Neuron (in vitro differentiated cells): ENCODE results near the gene STYXL1.

Source experiments
- H2AFZ ChIP-seq: one replicate; pipeline ENCODE4 v1.6.1; 2013; ENCODE audit warnings: low read depth, mild to moderate bottlenecking, inconsistent platforms, low read length, moderate library complexity
- H3K27me3 ChIP-seq: one replicate; pipeline ENCODE4 v1.6.1; 2013; ENCODE audit warnings: low read length; ENCODE audit not compliant: insufficient read depth
- H3K36me3 ChIP-seq: one replicate; pipeline ENCODE4 v1.6.1; 2013; ENCODE audit warnings: low read length; ENCODE audit not compliant: insufficient read depth
- H3K4me1 ChIP-seq: one replicate; pipeline ENCODE4 v1.6.1; 2013; ENCODE audit warnings: low read length; ENCODE audit not compliant: insufficient read depth
- H3K4me3 ChIP-seq: 2 replicates; pipeline ENCODE4 v1.5.1; 2013; ENCODE audit warnings: mild to moderate bottlenecking, low read length, moderate library complexity
- H3K9me3 ChIP-seq: one replicate; pipeline ENCODE4 v1.6.1; 2013; ENCODE audit warnings: low read length

The STYXL1 gene

DNA sequence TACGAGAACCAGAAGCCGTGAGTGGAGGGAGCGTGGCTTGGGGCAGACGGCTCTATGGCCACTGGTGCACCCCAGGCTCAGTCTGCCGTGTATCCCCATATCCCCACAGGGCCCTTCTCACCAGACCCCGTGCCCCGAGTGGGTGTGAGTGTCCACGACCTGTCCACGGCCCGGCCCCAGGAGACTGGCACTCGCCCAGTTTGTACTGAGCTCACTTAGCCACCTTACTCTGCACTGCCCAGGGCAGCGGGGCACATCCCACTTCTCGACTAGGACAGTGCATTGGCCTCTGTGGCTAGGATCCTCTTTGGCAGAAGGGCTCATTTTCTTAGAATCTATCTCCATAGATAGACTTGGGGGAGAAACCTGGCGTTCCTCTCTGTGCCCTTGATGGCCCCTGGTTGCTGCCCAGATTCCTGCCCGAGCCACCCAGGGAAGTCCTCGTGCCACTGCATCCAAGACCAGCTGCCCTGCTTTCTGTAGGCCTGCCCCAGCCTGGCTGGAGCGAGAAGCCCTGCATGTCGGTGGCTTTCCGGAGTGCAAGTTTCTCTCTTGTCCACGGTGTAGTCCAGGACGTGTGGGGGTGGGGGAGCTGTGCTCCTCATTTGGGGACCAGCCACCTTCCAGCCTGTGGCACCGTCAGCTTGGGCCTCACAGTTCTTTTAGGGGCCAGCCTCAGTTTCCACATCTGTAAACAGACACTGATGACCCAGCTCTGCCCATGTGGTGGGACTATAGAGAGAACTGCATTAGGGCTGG lies 65.3 kb downstream of the STYXL1 start:
- H3K36me3 ChIP-seq = peaks cover 68% of the 10 kb centered on the region
- no peaks in the 10 kb centered on the region for H3K4me1 ChIP-seq

DNA sequence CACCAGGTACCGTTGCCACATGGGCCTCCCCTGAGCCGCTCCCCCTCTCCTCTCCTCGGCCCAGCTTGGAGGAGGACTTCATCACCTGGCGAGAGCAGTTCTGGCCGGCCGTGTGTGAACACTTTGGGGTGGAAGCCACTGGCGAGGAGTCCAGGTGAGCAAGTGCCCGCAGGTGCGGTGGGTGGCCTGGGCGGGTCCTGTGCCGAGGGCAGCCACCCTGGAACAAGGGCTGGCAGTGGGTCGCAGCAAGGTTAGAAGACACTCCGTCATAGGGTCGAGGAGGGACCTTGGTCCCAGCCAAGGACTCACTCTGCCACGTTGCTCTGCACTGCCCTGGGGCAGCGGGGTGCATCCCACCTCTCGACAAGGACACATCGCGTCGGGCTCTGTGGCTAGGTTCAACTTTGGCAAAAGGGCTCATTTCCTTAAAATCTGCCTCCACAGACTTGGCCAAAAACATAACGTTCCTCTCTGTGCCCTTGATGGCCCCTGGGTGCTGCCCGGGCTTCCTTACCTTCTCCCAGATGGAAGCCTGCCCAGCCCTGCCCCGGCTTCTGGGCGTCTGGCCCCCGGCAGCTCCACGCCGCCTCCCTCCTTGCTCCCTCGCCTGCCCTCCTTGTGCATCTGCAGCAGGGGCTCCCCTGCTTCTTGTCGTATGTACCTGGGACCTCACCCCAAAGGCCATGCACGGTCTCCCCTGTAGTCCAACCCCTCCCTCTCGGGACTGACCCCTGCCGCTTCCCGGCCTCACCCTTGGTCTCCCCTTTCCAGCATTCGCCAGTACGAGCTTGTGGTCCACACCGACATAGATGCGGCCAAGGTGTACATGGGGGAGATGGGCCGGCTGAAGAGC lies 66.1 kb downstream of the STYXL1 start:
- no peaks in the 10 kb centered on the region for H3K27me3 ChIP-seq
- H3K9me3 ChIP-seq = no peaks in the 10 kb centered on the region
- no peak overlapping the region for H3K4me3 ChIP-seq
- no peaks in the 10 kb centered on the region for H3K4me1 ChIP-seq
- H2AFZ ChIP-seq = no peak overlapping the region
- peaks cover 60% of the 10 kb centered on the region for H3K36me3 ChIP-seq

More for the DNA sequence above, 65.3 kb downstream of the STYXL1 start:
- Histone ChIP-seq H3K9me3 (no peaks in the 10 kb centered on the region), H3K4me3 (no peak overlapping the region), H2AFZ (no peak overlapping the region), H3K27me3 (no peaks in the 10 kb centered on the region)

DNA sequence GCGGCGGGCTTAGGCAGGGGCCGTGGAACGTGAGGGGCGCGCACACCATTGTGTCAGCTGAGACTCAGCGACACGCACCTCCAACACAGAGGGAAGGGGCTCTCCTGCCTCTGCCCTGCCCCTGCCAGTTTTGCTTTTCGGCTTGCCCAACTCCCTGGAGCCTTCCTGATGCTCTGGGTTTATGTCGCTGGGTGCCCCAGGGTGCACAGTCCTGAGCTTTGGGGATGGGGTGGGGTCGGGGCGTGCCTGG lies 66.7 kb downstream of the STYXL1 start:
- peaks cover 55% of the 10 kb centered on the region for H3K36me3 ChIP-seq
- no peak overlapping the region for H3K4me3 ChIP-seq
- H2AFZ ChIP-seq = no peak overlapping the region
- no peaks in the 10 kb centered on the region for H3K4me1 ChIP-seq
- no peaks in the 10 kb centered on the region for H3K9me3 ChIP-seq
- H3K27me3 ChIP-seq = no peaks in the 10 kb centered on the region

DNA sequence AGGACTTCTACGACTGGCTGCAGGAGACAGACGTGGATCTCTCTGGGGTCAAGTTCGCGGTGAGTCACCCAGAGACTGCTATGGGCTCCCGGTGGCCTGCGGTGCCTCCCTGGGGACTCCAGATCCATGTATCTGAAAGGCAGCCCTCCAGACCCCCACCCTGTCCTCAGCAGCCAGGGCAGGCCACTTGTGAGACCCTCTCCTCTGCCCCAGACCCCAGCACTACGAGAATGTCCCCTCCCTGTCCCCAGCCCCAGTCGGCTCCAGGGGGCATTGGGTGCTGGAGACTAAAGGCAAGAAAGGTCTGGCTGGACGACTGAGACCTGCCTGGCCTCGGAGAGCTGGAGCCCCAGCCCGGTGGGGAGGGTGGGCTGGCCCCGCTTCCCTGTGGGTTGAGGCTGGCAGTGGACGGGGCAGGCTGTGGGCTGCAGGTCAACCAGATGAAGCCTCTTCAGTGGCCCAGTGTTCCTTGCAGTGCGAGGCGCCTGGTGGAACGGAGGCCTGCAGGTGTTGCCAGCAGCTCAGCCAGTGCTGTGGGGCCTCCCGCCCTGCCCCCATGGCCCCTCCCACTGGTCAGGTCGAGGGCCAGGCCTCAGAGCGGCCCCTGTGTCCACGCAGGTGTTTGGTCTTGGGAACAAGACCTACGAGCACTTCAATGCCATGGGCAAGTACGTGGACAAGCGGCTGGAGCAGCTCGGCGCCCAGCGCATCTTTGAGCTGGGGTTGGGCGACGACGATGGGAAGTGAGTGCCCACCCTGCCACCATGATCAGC lies 67.2 kb downstream of the STYXL1 start:
- H3K36me3 ChIP-seq = peaks cover 50% of the 10 kb centered on the region
- no peak overlapping the region for H2AFZ ChIP-seq
- H3K4me3 ChIP-seq = no peak overlapping the region
- no peaks in the 10 kb centered on the region for H3K4me1 ChIP-seq
- no peaks in the 10 kb centered on the region for H3K27me3 ChIP-seq
- H3K9me3 ChIP-seq = no peaks in the 10 kb centered on the region

DNA sequence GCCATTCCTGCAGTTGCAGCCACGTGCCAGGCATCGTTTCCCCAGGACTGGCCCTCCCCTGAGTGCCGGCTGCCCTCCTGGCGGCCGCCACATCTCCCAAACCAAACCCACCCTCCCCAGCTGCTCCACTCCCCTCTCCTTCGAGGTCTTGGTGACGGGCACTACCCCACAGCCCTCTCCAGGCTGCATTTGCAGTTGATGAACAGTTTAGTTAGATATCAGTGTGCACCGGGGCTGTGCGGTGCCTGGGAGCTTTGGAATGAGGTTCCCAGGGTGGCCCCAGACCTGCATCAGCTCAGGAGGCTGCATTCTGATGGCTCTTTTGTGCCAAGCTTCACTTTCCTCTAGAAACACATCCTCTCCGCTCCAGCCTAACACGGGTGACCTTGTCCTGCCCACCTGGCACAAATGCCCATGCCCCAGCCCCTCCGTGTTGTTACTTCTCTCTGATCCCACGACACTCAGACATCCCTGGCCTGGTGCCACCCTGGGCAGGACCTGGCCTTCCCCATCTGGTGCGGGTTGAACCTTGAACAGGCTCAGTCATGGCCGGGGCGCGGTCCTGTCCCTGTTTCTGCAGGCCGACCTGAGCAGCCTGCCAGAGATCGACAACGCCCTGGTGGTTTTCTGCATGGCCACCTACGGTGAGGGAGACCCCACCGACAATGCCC lies 67.9 kb downstream of the STYXL1 start:
- no peaks in the 10 kb centered on the region for H3K27me3 ChIP-seq
- H3K9me3 ChIP-seq = no peaks in the 10 kb centered on the region
- peaks cover 44% of the 10 kb centered on the region for H3K36me3 ChIP-seq
- no peak overlapping the region for H3K4me3 ChIP-seq
- H2AFZ ChIP-seq = no peak overlapping the region
- H3K4me1 ChIP-seq = no peaks in the 10 kb centered on the region

DNA sequence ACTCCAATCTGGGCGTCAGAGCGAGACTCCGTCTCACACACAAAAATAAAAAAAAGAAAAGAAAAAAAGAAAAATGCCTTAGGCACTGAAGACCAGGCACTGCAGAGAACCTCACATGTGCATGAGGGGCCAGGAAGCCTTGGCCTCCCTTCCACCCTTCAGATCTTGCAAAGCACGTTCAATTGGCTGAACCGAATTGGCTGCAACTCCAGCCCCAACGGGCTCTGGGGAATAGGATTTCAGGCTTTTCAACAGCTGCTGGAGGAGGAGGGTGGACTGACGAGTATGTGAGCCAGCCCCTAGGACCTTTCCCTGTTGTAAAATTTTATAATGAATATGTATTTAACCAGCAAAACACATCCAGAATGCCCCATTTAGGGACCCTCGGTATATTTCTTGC lies 70.1 kb downstream of the STYXL1 start:
- Histone ChIP-seq H3K4me3 (no peak overlapping the region), H3K4me1 (no peaks in the 10 kb centered on the region), H3K36me3 (peaks cover 32% of the 10 kb centered on the region), H3K9me3 (no peaks in the 10 kb centered on the region), H3K27me3 (no peaks in the 10 kb centered on the region), H2AFZ (no peak overlapping the region)

DNA sequence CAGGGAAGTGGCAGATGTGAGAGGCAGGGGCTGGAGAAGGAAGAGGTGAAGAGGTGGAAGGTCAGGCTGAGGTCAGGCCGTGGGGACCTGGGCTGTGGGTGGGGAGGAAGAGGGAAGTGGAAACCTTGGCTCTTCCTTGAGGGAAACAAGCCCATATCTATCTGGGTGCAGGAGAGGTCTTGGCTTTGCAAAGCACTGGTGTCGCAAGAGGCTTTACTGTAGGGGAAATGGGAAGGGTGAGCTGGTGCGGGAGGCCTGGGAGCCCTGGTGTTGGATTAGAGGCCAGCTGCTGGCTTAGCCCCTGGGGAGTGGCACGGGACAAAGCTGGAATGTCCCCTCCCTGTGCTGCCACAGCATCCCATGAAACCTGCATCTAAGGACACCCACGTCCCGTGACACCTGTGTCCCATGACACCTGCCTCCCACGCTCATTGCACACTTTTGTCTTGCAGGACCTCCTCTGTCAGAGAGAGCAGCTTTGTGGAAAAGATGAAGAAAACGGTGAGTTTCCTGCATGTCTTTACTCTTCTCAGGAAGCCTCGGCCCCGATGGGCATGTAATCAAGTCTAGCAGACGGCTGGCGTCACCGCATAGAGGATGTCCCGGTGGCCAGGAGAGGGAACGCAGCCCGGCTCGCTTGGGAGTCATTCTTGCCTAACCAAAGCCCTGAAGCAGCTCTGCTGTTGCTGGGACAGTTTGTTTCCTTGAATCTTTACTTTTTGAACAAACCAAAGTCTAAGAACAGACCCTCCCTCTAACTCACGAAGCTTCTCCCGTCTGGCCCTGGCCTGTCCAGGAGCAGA lies 75.6 kb downstream of the STYXL1 start:
- H3K27me3 ChIP-seq = no peaks in the 10 kb centered on the region
- H3K4me1 ChIP-seq = peaks cover 18% of the 10 kb centered on the region
- H3K9me3 ChIP-seq = no peaks in the 10 kb centered on the region
- peaks cover 2% of the 10 kb centered on the region for H3K36me3 ChIP-seq
- H2AFZ ChIP-seq = no peak overlapping the region
- H3K4me3 ChIP-seq = no peak overlapping the region

DNA sequence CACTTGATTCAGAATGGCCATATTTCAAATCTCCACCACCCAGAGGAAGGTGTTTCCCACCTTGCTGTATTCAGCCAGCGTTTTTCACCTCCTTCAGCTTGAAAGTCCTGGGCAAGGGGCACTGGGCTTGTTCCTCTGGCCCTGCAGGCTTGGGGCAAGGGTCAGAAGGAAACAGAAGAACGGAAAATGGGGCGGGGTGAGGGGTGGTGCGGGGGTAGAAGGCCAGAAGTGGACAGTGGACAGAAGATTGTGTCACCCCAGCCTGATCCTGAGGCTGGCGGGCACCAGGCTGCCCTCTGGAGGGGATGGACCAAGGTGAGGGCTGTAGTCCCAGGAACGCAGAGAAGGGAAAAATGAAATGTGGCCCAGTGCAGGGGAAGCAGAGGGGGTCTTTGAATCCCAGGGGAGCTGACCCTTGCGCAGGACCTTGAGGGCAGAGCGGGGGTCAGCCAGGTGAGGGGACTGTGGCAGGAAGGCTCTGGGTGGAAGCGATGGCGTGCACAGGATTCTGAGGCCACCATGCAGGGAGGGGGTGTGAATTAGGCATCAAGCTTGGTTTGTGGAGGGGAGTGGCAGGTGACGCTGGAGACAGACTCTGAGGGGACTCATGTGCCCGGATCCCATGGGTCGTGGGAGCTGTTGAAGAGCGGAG lies 76.4 kb downstream of the STYXL1 start:
- Histone ChIP-seq H3K9me3 (no peaks in the 10 kb centered on the region), H3K27me3 (no peaks in the 10 kb centered on the region), H3K36me3 (peaks cover 2% of the 10 kb centered on the region), H3K4me3 (no peak overlapping the region), H3K4me1 (peaks cover 25% of the 10 kb centered on the region), H2AFZ (no peak overlapping the region)

DNA sequence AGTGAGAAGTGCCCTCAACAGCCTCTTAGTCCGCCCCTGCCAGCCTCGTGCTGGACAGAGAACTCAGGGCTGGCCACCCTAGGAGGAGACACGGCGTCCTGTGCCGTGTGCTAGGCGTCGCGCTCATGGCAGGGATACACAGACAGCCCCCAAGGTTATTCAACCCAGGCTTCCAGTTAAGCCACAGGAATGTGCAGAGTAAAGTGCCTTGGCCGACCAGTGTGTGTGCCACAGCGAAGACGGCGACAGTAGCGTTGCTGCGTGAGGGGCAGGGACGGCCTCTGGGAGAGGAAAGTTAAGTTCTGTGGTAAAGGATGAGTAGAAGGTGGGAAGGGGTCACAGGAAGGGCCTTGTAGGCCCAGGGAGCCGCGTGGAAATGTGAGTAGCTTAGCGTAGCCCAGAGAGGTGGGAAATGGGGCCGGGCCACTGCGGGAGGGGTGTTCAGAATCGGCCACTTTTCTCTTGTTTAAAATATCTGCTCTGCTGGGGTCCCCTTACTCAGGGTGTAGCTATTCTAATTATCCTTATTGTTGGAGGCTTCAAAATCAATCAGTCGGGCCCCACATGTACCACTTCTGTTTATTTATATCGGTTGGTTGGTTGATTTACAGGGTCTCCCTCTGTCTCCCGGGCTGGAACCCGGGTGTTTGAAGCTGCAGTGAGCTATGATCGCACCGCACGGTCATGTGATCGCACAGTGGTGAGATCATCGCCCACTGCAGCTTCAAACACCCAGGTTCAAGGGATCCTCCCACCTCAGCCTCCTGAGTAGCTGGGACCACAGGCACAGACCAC lies 77.9 kb downstream of the STYXL1 start:
- peaks cover 2% of the 10 kb centered on the region for H3K36me3 ChIP-seq
- H3K9me3 ChIP-seq = no peaks in the 10 kb centered on the region
- peaks cover 40% of the 10 kb centered on the region for H3K4me1 ChIP-seq
- H3K4me3 ChIP-seq = no peak overlapping the region
- no peaks in the 10 kb centered on the region for H3K27me3 ChIP-seq
- no peak overlapping the region for H2AFZ ChIP-seq

DNA sequence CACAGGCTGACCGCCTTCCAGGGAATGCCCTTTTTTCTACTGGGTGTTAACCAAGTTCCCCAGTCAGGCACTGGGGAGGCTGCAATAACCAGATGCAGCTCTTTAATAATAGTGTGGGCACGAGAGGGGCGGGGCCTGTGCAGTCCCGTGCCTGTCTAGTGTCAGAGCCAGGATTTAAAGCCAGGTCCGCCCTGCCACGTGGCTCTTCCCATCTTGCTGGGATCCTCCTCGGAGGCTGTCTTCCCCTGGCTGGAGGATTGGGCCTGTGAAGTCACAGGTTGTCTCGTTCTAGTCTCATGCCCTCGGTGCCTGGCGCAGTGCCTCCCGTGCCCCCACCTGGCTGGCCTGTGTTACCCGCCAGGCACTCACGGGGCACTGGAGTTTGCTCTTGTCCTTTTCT lies 78.6 kb downstream of the STYXL1 start:
- Histone ChIP-seq H3K9me3 (no peaks in the 10 kb centered on the region), H2AFZ (no peak overlapping the region), H3K36me3 (peaks cover 2% of the 10 kb centered on the region), H3K4me1 (peaks cover 44% of the 10 kb centered on the region), H3K27me3 (no peaks in the 10 kb centered on the region), H3K4me3 (no peak overlapping the region)

DNA sequence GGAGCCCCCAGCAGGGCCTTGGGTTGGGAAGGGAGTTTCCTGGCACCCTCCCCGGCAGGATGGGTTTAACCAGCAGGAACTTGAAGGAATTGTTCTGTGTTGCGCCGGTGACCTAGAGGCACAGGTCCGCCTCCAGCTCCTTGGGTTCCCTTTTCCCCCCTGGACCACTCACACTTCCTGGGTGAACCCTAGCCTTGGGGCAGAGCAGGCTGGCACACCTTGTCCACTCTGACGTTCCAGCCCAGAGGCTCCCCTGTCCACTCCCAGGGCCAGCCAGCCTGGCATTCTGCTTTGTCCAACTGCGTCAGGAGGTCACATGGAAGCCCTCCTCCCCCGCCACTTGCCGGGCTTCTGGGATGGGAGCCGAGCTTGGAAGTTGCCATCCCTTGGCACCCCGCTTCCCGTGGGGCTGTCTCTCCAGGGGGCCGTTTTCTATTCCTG lies 79.2 kb downstream of the STYXL1 start:
- no peak overlapping the region for H3K4me3 ChIP-seq
- H3K27me3 ChIP-seq = no peaks in the 10 kb centered on the region
- peaks cover 46% of the 10 kb centered on the region for H3K4me1 ChIP-seq
- no peaks in the 10 kb centered on the region for H3K36me3 ChIP-seq
- no peaks in the 10 kb centered on the region for H3K9me3 ChIP-seq
- no peak overlapping the region for H2AFZ ChIP-seq
